Measurements from ENCODE around the gene PAX6.
A peak's percentile ranks its signal among the peaks of the same experiment; 100 is the strongest.

PAX6 gene

DNA sequence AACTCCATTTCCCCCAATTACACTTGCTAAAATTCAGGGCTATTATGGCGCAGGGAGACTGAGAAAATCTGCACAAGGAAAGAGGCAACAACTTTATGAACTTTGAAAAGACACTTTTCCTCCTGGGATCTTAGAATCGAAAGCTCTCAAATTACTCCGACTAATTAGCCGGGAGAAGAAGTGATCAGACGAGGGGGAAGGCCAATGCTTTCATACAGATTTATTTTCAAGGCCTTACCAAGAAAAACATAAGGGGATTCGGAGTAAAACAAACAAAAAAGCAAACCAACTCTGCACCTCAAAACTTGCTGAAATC is 1.6 kb downstream of the PAX6 start:
- no peak for DNase-seq (ENCODE audit: low spot score)
- in situ Hi-C loops (cut with MboI; ENCODE audit: low sequenced_read_pairs, unreplicated experiment), result loop anchor here (10.0 kb wide), 1 partner anchor 435 kb away; no protein-coding TSS in a partner anchor
- TF ChIP-seq, protein P1, sequence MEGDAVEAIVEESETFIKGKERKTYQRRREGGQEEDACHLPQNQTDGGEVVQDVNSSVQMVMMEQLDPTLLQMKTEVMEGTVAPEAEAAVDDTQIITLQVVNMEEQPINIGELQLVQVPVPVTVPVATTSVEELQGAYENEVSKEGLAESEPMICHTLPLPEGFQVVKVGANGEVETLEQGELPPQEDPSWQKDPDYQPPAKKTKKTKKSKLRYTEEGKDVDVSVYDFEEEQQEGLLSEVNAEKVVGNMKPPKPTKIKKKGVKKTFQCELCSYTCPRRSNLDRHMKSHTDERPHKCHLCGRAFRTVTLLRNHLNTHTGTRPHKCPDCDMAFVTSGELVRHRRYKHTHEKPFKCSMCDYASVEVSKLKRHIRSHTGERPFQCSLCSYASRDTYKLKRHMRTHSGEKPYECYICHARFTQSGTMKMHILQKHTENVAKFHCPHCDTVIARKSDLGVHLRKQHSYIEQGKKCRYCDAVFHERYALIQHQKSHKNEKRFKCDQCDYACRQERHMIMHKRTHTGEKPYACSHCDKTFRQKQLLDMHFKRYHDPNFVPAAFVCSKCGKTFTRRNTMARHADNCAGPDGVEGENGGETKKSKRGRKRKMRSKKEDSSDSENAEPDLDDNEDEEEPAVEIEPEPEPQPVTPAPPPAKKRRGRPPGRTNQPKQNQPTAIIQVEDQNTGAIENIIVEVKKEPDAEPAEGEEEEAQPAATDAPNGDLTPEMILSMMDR (IDR thresholded peaks at IDR 0.05; ENCODE audit: borderline replicate concordance, control extremely low read depth, extremely low read depth, insufficient read depth, missing control alignments), result no peak

DNA sequence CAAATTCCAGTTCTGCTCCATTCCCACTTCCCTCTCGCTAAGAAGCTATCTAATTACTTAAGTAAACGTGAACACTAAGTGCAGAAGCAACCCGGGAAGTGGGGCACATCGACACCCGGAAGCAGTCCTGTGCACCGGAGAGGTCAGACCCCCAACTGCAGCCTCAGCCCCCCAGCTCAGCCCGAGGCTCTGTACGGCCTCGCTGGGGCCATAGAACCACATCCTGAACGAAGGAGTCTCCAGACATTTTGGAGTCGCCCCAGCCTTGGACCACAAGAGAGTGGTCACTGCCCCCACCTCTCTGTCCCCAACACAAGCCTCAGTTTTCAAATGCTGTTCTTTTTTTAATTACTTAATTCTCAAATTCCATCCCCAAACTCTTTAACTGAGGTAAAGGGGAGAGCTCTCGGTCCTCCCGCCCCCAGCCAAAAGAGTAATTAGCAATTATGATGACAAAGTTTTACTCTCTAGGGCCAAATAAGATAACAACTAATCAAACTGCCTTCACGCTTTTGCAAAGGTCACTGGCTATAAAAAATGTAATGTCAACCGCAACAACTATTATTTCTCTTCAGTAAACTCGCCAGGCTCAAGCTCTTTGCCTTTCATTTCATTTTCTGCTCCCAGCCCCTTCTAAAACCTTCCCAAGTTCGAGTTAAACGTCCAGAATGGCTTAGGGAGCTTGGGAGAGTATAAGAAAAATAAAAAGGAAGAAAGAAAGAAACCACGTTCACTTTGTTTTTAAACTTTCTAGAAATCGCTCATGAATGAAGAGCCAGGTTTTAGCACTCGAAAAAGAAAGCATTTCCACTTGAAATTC is 2.2 kb downstream of the PAX6 start:
- TF ChIP-seq, protein P1 (IDR thresholded peaks at IDR 0.05; ENCODE audit: borderline replicate concordance, control extremely low read depth, extremely low read depth, insufficient read depth, missing control alignments), result no peak
- in situ Hi-C loops (cut with MboI; ENCODE audit: low sequenced_read_pairs, unreplicated experiment), result loop anchor here (10.0 kb wide), 1 partner anchor 434 kb away; no protein-coding TSS in a partner anchor
- peak; percentile 18 for DNase-seq (ENCODE audit: low spot score)

DNA sequence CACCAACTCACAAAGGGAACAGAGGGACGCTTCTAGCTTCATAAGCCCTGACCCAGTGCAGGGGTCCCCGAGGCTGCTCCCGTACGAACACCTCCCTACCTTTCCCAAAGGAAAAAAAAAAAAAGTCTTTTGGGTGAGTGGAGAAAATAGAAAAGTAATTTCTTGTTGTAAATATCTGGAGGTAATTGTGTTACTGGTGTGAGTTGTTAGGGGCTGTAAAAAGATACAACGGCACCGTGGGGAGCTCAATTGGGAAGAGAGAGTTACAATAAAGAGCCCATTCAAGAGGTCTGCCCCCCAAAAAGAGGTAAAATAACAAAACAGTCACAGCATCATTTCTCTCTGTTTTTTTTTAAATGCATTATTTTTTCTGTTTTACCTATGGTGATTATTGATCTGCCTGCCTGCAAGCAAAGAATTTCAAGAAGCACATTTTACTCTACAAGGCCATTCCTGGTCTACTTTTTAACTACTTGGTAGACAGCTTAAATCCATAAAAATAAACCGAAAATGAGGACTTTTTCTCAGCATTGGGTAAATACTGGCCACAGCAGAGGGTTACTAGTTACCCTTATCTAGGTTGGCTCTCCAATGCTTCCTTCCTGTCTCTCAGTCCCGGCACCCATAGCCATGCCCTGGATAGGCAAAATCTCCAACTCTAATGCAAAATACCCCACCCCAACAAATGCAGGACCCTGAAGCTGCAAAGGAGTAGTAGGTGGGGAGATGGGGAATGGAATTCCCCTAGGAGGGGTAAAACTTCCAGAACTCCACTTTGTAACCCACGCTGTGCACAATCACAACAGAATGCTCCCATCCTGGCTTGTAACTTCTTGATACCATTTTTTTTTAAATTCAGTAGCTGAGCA is 3.1 kb downstream of the PAX6 start:
- DNase-seq (ENCODE audit: low spot score), result no peak
- in situ Hi-C loops (cut with MboI; ENCODE audit: low sequenced_read_pairs, unreplicated experiment), result loop anchor here (10.0 kb wide), 1 partner anchor 433 kb away; no protein-coding TSS in a partner anchor
- TF ChIP-seq, protein P1 (IDR thresholded peaks at IDR 0.05; ENCODE audit: borderline replicate concordance, control extremely low read depth, extremely low read depth, insufficient read depth, missing control alignments), result no peak

DNA sequence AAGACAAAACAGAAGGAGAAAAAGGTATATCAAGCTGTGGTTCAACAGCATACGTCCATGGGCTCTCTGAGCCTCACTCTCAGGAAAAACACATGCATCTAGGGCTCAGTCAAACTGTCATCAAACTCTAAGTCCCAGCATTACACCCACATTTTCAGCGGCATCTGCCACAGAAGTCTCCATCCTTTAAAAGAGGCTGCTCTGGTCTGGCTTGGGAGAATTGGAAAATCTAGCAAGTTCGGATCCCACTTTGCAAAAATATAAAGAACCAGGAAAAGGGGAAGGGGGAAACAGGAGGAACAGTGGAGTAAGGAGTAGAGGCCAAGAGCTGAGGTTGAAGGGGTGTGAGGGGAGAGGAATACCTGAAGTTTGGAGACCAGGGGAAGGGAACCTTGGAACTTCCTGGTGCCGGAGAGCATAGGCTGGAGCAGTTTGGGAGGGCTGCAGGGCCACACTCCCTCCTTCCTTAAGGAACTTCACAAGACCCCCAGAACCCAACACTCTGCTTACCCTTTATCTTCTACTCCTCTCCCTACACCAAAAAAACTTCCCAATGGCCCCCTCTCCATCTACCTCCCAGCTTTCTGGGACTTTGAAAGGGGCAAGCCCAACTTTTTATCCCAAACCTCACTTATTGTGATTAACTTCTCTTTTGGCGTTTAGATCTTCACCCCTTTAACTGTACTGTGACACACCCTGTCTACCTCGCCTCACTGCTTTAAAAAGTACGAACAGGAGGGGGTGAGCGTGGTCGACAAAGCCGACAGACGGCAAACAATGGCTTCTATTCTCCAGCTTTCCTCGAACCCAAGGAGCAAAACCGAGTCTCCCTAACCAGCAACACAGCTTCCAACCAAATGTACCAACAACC is 4.0 kb downstream of the PAX6 start:
- DNase-seq (ENCODE audit: low spot score), result peak; percentile 18
- in situ Hi-C loops (cut with MboI; ENCODE audit: low sequenced_read_pairs, unreplicated experiment), result loop anchor here (10.0 kb wide), 1 partner anchor 432 kb away; no protein-coding TSS in a partner anchor
- TF ChIP-seq, protein P1 (IDR thresholded peaks at IDR 0.05; ENCODE audit: borderline replicate concordance, control extremely low read depth, extremely low read depth, insufficient read depth, missing control alignments), result no peak

DNA sequence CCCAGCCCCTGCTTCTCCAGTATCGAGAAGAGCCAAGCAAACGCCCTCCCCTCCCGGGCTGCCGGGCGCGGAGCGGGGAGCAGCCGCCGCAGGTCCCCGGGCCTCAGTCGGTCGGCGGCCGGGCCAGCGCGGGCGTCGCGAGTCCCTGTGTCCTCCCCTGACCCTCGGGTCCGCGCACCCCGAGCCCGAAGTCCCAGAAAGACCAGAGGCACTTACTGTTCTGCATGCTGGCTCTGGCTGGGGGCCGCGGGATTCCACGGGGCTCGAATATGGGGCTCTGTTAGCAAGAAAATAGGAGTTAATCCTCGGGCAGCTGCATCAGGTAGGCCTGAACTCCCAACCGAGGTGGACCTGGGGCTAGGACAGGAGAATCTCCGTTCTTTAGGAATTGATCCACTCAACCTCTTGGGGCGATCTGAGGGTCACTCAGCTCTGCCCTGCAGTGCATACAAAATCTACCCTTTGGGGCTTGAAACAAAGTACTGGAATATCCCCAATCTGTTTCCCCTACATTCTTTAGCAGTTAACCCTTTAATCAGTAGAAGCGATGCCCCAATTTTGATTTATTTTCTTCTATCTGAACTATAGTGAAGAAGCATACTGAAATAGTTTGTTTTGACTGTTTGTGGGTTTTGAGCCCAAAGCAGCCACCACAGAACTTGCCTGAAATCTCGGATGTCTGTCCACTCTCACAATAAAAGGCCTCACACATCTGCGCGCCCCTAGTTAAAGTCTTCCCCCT is 4.8 kb downstream of the PAX6 start:
- TF ChIP-seq, protein P1 (IDR thresholded peaks at IDR 0.05; ENCODE audit: borderline replicate concordance, control extremely low read depth, extremely low read depth, insufficient read depth, missing control alignments), result no peak
- no peak for DNase-seq (ENCODE audit: low spot score)
- in situ Hi-C loops (cut with MboI; ENCODE audit: low sequenced_read_pairs, unreplicated experiment), result loop anchor here (10.0 kb wide), 1 partner anchor 432 kb away; no protein-coding TSS in a partner anchor
